ENCODE measurements around the gene AFMID. TPM values are rescaled to one million over a fixed set of nuclear protein-coding genes. Genes with fewer than 3 reads are reported as not detected.

AFMID gene
- total RNA-seq, 1 experiment from 2014 or later: 45.1 TPM

- TF ChIP-seq MLX (CRISPR knock-in tag; IDR thresholded peaks at IDR 0.05): no peak; the same call in 1 of the 2 replicates
- no peak for TF ChIP-seq ATF1 (CRISPR knock-in tag; IDR thresholded peaks at IDR 0.05)
- no peak for TF ChIP-seq ZNF396 (CRISPR knock-in tag; IDR thresholded peaks at IDR 0.05; ENCODE audit: borderline replicate concordance)
- peak; percentile 69 for TF ChIP-seq MAX (CRISPR knock-in tag; IDR thresholded peaks at IDR 0.05)
Observed at GRCh38 chr17:78250891-78251772, 64.0 kb downstream of the AFMID start (continued).

- no peak for TF ChIP-seq ZMAT4 (CRISPR knock-in tag; IDR thresholded peaks at IDR 0.05)
- no peak for TF ChIP-seq NR3C1 (CRISPR knock-in tag; conservative IDR thresholded peaks at IDR 0.05; ENCODE audit: low read depth)
- no peak for TF ChIP-seq JAZF1 (CRISPR knock-in tag; IDR thresholded peaks at IDR 0.05)
- TF ChIP-seq TP53 (CRISPR knock-in tag; IDR thresholded peaks at IDR 0.05): no peak
- no peak for TF ChIP-seq SOX15 (CRISPR knock-in tag; IDR thresholded peaks at IDR 0.05)
- TF ChIP-seq ZNF671 (CRISPR knock-in tag; IDR thresholded peaks at IDR 0.05): no peak
- TF ChIP-seq NFATC4 (CRISPR knock-in tag; IDR thresholded peaks at IDR 0.05): no peak
- TF ChIP-seq ZBTB43 (CRISPR knock-in tag; IDR thresholded peaks at IDR 0.05): no peak
- no peak for TF ChIP-seq E2F1 (CRISPR knock-in tag; IDR thresholded peaks at IDR 0.05)
- TF ChIP-seq ZNF396 (CRISPR knock-in tag; IDR thresholded peaks at IDR 0.05; ENCODE audit: borderline replicate concordance): no peak
- no peak for TF ChIP-seq ZNF512 (CRISPR knock-in tag; IDR thresholded peaks at IDR 0.05; ENCODE audit: borderline replicate concordance)
- TF ChIP-seq PRDM15 (CRISPR knock-in tag; IDR thresholded peaks at IDR 0.05): no peak
- no peak for TF ChIP-seq ATF3 (CRISPR knock-in tag; conservative IDR thresholded peaks at IDR 0.05)
- TF ChIP-seq FOXP4 (CRISPR knock-in tag; IDR thresholded peaks at IDR 0.05): no peak
- no peak for TF ChIP-seq E2F4 (CRISPR knock-in tag; IDR thresholded peaks at IDR 0.05; ENCODE audit: borderline replicate concordance, low read depth)
- no peak for TF ChIP-seq CREB1 (CRISPR knock-in tag; IDR thresholded peaks at IDR 0.05)
- TF ChIP-seq NFE2L1 (CRISPR knock-in tag; IDR thresholded peaks at IDR 0.05): no peak
- no peak for TF ChIP-seq NFYB (CRISPR knock-in tag; conservative IDR thresholded peaks at IDR 0.05; ENCODE audit: low read depth)
- H3K36me3 Mint-ChIP-seq: no peaks in the 10 kb centered on the region
- ChIA-PET POLR2A (interaction anchor here (0.6 to 1.2 kb wide), 4 partner anchors 23 to 105 kb away, joined by 3 to 5 read pairs (median 4); partner anchors contain the start of gene TK1), CTCF (interaction anchor here (0.7 to 5.3 kb wide), 58 partner anchors 7 to 245 kb away, joined by 3 to 52 read pairs (median 6); partner anchors contain the start of genes AFMID, BIRC5, TK1 and TMC6)
- DNase-seq (ENCODE audit: low spot score): no peak
- no peaks in the 10 kb centered on the region for H3K9me3 Mint-ChIP-seq
- no peak for ATAC-seq
- H3K4me3 Mint-ChIP-seq: no peak overlapping the region
- H3K27ac Mint-ChIP-seq: peak overlapping the region; percentile 76; the same call in 1 of the 2 replicates
- H3K4me1 Mint-ChIP-seq: peaks cover 30% of the 10 kb centered on the region
- no peaks in the 10 kb centered on the region for H3K27me3 Mint-ChIP-seq (ENCODE audit: low read depth)
Observed at GRCh38 chr17:78251773-78252103, 64.6 kb downstream of the AFMID start.
